ENCODE results near the gene YPEL3.

Gene YPEL3

DNA sequence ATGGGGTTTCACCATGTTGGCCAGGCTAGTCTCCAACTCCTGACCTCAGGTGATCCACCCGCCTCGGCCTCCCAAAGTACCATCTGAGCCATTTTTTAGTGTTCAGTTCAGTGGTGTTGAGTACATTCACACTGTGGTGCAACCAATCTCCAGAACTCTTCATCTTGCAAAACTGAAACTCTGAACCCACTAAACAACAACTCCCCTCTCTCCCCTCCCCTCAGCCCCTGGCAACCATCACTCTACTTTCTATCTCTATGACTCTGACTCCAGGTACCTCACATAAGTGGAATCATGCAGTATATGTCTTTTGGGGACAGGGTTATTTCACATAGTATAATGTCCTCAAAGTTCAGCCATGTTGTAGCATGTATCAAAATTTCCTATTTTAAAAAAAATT lies 45.7 kb upstream of the YPEL3 start:
- no peak for DNase-seq (ENCODE audit: insufficient read length, low spot score)
- FAIRE-seq: no peak
- TF ChIP-seq CTCF (IDR thresholded peaks at IDR 0.05; ENCODE audit: insufficient read depth, missing control alignments): no peak

- FAIRE-seq: no peak
- no peak for DNase-seq (ENCODE audit: insufficient read length, low spot score)
- TF ChIP-seq CTCF (IDR thresholded peaks at IDR 0.05; ENCODE audit: insufficient read depth, missing control alignments): no peak
Measured at GRCh38 chr16:30139583-30140481, 43.8 kb upstream of the YPEL3 start.

GRCh38 chr16:30137897-30138296 lies 41.9 kb upstream of the YPEL3 start:
- no peak for FAIRE-seq

GRCh38 chr16:30136971-30137605 lies 41.1 kb upstream of the YPEL3 start:
- TF ChIP-seq CTCF (IDR thresholded peaks at IDR 0.05; ENCODE audit: insufficient read depth, missing control alignments): no peak
- DNase-seq (ENCODE audit: insufficient read length, low spot score): no peak
- no peak for FAIRE-seq

More at GRCh38 chr16:30137897-30138296, 41.9 kb upstream of the YPEL3 start:
- TF ChIP-seq CTCF (IDR thresholded peaks at IDR 0.05; ENCODE audit: insufficient read depth, missing control alignments): no peak
- DNase-seq (ENCODE audit: insufficient read length, low spot score): no peak

- DNase-seq (ENCODE audit: insufficient read length, low spot score): no peak
- FAIRE-seq: no peak
- no peak for TF ChIP-seq CTCF (IDR thresholded peaks at IDR 0.05; ENCODE audit: insufficient read depth, missing control alignments)
Measured at GRCh38 chr16:30132591-30132990, 36.6 kb upstream of the YPEL3 start.

- no peak for TF ChIP-seq CTCF (IDR thresholded peaks at IDR 0.05; ENCODE audit: insufficient read depth, missing control alignments)
- FAIRE-seq (no peak), DNase-seq (ENCODE audit: insufficient read length, low spot score) (no peak)
Measured at GRCh38 chr16:30131869-30132475, 36.0 kb upstream of the YPEL3 start.
